GM21528 (cell line): ENCODE data around the gene STAT4.

ENCODE experiments used
- ATAC-seq: cut with Tn5 transposase; IDR thresholded peaks from one replicate; pipeline ENCODE4 v1.9.1; 2021; ENCODE audit warnings: mild to moderate bottlenecking, moderate library complexity; ENCODE audit not compliant: unreplicated experiment, low FRiP score

Gene STAT4

GRCh38 chr2:191051177-191051576, 99.6 kb downstream of the STAT4 start:
- no peak for ATAC-seq

DNA sequence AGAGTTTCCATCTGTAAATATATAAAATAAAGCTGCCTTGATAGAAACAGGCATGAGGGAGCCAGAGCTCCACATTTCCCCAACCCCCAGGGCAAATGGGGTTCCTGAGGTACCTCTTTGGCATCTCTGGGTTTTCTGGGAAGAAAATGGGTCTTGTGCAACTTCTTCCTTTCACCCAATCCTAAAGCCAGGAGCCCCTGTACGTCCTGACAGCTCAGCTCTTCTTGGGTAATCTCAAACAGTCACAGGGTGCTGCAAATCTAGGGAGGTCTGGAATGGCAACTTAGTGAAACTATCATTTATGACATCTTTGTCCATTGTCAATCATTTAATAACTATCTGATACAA, 100.2 kb downstream of the STAT4 start:
- no peak for ATAC-seq

- no peak for ATAC-seq
Observed at GRCh38 chr2:191049728-191050639, 100.8 kb downstream of the STAT4 start.

DNA sequence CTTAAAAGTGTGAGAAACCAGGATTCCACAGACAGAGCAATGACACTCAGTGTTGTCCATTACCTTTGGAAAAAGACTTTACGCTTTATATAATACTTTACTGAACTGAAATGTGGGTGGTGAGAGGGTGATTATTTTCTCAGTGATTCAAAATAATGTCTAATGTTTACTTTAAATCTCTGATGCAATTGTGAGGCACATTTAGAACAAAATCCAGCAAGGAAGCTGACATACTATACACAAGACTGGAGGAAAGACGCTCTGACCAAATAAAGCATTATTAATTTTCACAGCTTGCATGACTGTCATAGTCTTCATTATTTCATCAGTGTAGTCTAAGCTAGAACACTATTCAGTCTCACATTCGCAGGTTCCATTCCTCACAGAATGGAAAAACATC, 102.7 kb downstream of the STAT4 start:
- no peak for ATAC-seq

- no peak for ATAC-seq
Observed at GRCh38 chr2:191045141-191045540, 105.7 kb downstream of the STAT4 start.

- ATAC-seq: no peak
Observed at GRCh38 chr2:191043438-191043837, 107.4 kb downstream of the STAT4 start.

DNA sequence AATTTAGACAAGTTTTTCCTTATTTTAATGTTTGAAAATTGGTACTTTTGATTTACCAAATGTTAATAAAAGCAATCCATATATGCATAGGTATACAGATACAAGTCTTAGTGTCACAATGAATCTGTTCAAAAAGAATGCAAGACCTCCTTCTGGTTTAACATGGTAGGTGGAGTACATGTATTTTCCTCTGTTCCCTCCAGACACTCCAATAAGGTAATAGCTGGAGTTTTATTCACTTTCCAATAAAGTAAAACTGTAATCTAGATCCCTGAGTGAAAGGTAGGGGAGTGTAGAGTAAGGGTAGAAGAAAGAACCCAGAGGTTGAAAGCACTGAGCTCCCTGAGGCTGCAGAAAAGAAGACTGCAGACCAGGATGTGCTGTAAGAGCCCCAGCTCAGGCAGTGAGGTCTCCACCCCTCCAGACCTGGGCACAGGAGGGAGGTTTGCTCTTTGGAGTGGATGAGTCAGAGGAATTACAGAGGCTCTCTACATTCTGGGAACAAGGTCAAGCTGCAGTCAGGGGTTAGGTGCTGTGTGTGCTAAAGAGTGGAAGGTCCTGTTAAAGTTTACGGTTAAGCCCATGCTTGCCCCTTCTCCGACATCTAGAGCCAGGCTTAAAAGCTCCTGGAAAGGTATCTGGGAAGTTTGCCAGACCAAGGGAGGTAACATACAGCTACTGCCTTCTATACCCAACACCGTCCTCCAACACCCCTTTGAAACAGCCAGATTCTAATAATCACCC, 109.2 kb downstream of the STAT4 start:
- ATAC-seq: no peak

- no peak for ATAC-seq
Observed at GRCh38 chr2:191039616-191040015, 111.2 kb downstream of the STAT4 start.

GRCh38 chr2:191038741-191039140, 112.1 kb downstream of the STAT4 start:
- ATAC-seq: no peak

DNA sequence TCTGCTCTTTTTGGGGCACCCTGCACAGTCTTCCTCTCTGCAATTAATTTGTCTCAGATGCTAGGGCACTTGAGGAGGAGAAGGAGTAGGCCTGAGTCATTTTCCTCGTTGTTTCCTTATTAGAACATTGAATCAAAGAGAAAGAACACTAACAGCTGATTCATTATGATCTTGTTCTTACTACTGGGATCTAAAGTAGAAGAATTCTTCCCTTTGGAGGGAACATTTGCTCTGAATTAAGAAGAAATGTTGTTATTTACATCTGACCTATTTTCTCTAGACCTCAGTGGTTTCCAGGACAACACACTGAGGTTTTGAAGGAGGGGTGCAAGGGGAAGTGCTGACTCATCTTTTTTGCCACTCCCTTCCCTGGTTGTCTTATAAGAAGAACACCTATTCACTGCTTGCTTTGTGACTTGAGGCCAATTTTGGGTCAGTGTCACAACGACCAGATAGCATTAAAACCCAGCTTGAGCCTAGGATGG, 112.5 kb downstream of the STAT4 start:
- ATAC-seq: no peak

GRCh38 chr2:191037351-191037750, 113.4 kb downstream of the STAT4 start:
- ATAC-seq: no peak

DNA sequence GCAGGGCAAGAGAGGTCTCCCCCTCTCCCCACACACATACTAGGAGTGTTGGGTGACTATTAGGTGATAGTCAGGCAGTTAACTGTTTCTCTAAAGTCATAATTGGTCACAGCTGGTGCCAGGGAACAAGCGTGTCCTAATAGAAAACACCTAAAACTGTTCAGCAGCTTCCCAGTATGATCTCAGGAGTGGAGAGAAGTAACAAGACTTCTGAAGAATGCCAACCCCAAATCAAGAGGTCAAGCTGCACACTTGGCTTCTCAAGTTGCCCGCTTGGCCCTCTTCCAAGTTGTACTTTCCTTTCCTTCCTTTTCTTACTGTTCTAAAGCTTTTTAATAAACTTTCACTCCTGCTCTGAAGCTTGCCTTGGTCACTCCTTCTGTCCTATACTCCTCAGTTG, 114.4 kb downstream of the STAT4 start:
- ATAC-seq: no peak

DNA sequence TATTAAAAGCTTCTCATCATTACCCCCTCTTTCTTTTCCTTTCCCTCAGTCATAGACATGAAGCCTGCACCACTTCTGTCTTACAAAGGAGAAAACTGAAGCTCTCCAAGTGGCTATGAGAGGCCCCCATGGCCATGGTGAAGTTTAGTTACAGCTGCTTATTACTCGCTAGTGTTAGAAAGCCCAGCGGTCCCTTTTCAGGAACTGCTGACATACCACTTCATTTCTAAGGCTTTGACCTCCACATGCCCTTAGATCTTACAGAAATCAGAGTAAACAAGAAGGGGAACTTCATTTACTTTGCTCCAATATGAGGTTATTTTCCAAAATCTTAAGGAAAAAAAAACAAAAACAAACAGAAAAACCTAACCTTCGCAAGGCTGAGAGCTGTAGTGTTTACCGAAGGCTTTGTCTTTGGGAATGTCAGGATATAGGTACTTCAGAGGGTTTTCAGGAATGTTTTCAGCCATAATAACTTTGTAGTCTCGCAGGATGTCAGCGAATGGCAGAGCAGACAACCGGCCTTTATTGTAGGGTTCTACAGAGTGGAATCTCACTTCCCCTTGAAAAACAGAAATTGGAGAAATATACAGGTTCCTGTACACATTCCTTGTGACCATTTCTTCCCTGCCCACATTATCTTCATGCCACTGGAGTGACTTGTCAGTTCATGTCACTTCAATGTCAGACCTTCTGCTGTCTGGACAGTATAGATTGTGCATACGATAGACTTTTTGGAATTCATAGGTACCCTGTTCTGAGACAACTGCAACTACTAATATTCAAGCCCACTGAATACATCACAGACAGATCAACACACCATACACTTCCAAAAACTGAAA, 118.0 kb downstream of the STAT4 start:
- ATAC-seq: no peak

GRCh38 chr2:191031256-191031655, 119.5 kb downstream of the STAT4 start:
- no peak for ATAC-seq

DNA sequence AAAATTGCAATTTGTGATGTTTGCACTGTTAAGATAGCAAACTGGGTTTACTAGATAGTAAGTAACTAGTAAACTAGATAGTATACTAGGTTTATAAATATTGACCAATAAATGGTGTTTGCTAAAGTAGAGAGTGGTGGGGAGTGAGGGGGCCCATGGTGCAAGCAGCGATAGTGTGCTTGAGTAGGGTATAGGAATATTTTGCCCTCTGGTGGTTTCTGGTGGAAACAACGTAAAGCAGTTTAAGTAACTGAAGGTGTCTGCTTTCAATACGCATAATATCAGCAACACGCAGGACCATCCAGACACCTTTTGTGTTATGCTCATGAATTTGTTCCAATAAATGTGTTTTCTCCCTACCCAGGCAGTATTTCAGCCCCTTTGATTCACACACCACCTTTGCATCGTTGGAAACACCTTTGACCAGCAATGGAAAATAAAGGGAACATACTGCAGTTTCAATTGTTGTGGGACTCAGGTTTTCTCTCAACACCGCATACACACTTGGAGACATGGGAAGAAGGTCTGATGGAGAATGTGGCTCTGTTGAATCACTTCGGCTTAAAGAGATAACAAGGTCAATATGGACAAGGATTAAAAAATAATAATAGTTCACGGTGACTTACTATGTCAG, 120.2 kb downstream of the STAT4 start:
- ATAC-seq: peak; percentile 86

- no peak for ATAC-seq
Observed at GRCh38 chr2:191029280-191029950, 121.4 kb downstream of the STAT4 start.

- ATAC-seq: no peak
Observed at GRCh38 chr2:191026377-191026776, 124.4 kb downstream of the STAT4 start.

DNA sequence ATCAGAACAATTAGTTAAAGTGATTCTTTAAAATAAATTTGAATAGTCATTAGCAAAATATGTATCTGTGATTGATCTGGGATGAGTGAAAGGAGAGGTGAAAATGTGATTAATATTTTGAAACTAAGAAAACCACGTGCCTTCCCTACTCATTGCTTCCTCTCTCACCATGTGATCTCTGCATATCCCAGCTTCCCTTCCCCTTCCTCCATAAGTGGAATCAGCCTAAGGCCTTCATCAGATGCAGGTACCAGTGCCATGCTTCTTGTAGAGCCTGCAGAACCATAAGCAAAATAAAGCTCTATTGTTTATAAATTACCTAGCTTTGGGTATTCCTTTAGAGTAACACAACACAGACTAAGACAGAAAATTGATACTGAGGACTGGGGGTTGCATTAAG, 125.7 kb downstream of the STAT4 start:
- no peak for ATAC-seq

GRCh38 chr2:191023235-191023679, 127.5 kb downstream of the STAT4 start:
- ATAC-seq: no peak
